ENCODE data around the gene ERAS. TPM values are rescaled to one million over a fixed set of nuclear protein-coding genes. Genes with fewer than 3 reads are reported as not detected.

The ERAS gene, protein sequence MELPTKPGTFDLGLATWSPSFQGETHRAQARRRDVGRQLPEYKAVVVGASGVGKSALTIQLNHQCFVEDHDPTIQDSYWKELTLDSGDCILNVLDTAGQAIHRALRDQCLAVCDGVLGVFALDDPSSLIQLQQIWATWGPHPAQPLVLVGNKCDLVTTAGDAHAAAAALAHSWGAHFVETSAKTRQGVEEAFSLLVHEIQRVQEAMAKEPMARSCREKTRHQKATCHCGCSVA
- total RNA-seq: not detected

DNA sequence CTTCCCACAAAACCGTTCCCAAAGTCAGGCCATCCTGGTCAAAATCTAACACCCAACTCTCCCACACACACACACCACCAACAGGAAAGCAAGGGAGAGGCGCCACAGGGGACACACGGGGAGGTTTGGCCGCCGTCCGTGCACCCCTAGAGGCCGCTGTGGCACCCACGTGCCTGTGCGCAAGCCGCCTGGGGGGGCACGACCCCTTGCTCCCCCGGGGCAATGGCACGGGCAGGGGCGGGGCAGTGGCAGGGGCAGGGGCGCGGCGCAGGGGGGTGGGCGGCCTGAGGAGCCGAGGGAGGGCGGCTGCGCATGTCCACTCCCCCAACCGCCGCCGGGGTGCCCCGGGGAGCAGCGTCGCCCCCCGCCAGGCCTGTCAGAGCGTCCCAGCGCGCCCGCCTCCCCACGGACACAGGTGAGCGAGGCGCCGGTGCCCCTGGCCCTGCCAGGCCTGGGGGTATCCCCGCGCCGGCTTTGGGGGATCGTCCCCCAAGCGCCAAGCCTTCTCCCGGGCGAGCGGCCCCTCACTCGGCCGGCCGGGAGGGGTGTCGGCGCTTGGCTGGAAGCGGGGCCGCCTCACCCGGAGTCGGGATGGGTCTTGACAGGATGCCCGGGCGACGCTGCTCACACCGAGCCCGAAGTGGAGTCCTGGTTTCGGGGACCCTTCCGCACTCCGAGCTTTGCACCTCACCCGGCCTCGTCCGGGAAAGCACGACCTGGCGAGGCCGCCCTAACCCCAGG is at the start of gene ERAS:
ERAS (plus strand) TSS at position 379 of the 741 bp plus-strand sequence. CDS start 2,611 bp downstream, outside the sequence.
- no peak for DNase-seq

GRCh38 chrX:48776818-48777439 is 49.4 kb upstream of the ERAS start:
- DNase-seq: no peak

GRCh38 chrX:48779399-48779798 is 46.9 kb upstream of the ERAS start:
- DNase-seq: no peak

GRCh38 chrX:48781705-48782104 is 44.6 kb upstream of the ERAS start:
- DNase-seq: no peak

DNA sequence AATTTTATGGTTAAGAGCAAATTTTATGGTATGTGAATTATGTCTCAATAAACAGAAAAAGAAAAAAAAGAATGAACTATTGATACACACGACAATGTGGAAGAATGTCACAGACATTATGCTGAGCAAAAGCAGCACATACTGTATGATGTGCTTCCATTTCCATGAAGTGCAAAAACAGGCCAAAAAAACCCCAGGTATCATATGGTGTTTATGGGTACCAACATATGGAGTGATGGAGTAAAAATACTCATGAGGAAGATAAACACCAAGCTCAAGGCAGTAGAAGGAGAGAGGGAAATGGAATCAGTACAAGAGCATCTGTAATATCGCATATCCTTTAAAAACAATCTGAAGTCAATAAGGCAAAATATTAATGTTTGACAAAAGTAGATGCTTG is 44.1 kb upstream of the ERAS start:
- DNase-seq: no peak

- no peak for DNase-seq
These were observed 43.5 kb upstream of the ERAS start for GRCh38 chrX:48782795-48783194.

DNA sequence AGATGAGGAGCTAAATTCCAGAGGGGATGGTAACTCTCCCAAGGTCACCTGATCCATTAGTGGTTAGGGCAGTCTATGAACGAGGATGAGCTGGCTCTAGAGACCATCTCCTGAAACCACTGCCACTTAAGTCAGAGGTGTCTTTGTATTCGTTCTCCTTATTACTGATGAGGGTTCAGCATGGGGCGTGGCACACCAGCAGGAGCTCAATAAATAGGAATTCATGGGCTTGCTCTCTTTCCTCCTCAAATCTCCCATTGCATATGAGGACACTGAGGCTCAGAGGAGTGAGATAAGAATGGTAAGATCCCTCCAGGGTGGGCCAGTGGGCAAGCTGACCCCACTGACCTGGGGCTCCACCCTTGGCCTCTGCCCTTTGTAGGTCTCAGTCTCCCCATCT is 41.6 kb upstream of the ERAS start:
- no peak for DNase-seq

DNA sequence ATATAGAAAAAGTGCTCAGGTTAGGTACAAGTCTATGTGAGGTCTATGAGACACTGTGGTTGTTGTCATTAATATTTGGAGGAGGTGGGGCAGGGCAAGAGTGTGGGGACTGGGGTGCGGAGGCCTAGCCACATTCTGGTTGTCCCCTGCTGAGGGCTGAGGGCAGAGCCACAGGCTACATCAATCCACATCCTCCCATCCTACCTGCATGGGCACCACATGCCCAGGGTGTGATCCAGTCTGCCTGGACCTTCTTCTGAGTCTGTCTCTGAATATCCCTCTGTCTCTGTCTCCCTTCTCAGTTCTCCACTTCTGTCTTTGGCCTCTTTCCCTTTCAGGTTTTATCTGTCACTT is 41.1 kb upstream of the ERAS start:
- no peak for DNase-seq

GRCh38 chrX:48785540-48786214 is 40.6 kb upstream of the ERAS start:
- DNase-seq: no peak

- no peak for DNase-seq
These were observed 39.9 kb upstream of the ERAS start, which contains the start of gene GATA1 for GRCh38 chrX:48786341-48786800. TSS of gene GATA1 (plus strand) at chrX:48786590. CDS start at chrX:48791110, 4,520 bp downstream.

DNA sequence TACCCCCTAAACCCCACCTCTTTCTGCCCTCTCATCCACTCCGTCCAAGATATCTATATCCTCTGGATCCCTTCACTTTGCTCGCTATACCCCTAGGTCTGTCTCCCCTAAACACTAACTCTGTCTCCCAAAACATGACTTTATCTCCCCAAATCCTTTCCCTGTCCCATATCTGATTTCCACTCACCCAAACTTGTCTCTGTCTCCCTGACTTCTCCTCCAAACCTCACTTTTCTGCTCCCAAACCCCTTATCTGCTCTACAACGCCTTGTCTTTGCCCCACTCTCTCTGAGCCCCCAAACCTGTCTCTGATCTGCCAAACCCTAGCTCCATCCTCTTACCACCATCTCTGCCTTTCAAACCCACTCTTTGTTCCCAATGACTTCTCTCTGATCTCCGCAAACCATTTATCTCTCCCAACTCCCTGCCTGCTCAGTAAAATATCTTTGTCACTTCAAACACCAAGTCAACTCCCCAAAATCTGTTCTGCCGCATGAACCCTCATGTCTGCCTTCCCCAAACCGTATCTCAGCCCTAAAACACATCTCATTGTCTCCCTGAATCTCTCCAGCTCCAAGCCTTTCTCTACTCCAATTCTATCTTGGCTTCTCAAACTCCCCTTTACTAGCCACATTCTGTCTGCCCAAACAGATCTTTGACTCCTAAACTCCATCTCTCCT is 39.3 kb upstream of the ERAS start:
- DNase-seq: no peak

DNA sequence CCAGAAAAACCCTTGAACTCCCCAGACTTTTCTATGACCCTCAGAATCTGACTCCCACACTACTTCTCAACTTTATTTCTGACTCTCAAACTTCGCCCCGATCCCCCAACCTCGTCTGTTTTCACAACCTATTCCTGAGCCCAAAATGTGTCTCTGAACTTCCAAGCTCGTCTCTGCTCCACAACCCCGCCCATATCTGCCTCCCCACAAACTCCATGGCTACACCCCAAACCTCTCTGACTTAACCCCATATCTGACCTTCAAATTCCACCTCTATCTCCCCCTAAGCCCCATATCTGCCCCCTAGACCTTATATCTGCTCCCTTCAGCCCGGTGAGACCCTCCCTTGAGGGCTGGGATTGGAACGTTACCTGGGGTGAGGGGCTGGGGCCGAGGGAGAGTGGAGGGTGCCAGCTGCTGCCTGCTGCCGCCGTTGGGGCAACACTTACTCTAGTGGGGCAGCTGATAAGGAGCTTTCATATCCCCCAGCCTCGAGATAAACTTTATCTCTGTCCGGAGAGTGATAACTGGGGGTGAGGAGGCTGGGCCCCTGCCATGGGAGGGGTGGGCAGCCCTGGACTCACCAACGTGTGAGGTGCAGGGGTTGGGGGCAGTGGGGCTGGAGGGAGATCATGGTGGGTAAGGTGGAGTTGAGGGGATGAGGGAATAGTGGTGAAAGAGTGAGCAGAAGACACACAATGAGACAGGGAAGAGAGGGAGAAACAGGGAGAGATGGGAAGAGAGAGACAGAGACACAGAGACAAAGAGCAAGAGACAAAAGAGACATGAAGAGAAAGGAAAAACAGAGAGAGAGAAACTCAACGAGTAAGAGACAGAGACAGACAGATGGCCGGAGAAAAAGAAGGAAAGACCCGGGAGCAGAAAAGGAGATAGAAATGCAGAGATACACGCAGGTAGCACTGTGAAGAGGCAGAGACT is 38.5 kb upstream of the ERAS start:
- no peak for DNase-seq

DNA sequence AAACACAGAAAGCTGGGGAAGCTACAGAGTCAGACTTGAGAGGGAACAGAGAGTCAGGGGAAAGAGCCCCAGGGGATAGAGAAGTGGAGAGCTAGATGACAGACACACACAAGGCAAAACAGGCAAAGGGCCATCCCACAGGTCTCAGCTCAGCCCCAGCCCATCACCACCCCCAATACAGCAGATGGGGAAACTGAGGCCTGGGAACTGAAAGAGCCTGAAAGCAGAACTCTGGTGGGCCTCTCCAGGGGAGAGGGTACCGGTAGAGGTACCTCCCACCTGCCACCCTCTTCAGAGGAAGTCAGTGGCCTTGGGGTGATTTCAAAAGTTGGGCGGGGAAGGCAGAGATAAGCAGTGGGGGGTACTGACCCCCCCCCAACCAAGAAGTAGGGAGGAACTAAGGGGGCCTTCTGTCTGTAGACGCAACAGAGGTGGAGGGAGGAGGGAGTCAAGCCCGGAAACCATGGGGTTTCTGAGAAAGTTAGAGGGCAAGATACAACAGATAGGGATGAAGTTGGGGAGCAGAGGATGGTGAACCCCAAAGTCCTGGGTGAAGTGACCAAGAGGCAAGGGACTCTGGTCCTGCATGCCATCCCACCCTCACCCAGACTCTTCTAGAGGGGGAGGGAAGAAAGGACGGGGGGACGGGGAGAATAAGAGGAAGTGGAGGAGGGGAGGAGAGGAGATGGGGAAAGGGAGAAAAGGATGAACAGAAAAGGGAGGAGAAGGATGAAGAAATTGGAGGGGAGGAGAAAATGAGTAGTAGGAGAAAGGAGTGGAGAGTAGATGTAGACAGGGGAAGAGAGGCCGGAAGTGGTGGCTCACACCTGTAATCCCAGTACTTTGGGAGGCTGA is 36.7 kb upstream of the ERAS start:
- DNase-seq: no peak

GRCh38 chrX:48790477-48790876 is 35.8 kb upstream of the ERAS start:
- no peak for DNase-seq

DNA sequence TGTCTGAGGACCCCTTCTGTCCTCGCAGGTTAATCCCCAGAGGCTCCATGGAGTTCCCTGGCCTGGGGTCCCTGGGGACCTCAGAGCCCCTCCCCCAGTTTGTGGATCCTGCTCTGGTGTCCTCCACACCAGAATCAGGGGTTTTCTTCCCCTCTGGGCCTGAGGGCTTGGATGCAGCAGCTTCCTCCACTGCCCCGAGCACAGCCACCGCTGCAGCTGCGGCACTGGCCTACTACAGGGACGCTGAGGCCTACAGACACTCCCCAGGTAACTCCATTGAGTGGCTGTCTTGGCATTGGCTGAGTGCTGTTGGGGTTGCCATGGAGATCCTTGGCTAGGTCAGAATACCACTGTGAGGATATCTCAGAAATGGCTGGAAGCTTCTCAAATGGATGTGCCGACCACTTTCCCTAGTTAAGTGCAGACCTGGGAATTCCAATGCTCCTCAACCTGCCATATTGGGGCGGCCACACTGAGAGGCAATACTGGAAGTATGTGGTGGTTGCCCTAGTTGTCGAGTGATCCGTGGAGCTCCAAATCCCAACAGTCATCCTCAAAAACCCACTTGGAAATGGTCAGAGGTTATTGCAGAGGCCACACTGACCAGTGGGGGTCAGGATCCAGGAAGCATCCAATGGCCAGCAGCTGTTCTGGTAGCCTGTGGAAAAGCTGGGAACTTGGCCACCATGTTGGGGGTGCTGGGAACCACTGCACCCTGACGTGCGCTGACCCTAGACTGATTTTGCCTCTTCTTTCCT is 35.1 kb upstream of the ERAS start:
- DNase-seq: no peak

GRCh38 chrX:48792219-48792618 is 34.1 kb upstream of the ERAS start:
- DNase-seq: no peak

DNA sequence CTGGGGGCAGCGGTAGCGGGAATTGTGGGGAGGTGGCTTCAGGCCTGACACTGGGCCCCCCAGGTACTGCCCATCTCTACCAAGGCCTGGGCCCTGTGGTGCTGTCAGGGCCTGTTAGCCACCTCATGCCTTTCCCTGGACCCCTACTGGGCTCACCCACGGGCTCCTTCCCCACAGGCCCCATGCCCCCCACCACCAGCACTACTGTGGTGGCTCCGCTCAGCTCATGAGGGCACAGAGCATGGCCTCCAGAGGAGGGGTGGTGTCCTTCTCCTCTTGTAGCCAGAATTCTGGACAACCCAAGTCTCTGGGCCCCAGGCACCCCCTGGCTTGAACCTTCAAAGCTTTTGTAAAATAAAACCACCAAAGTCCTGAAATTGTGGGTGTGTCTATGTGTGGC is 32.4 kb upstream of the ERAS start:
- DNase-seq: no peak

GRCh38 chrX:48794340-48794910 is 31.9 kb upstream of the ERAS start:
- no peak for DNase-seq

DNA sequence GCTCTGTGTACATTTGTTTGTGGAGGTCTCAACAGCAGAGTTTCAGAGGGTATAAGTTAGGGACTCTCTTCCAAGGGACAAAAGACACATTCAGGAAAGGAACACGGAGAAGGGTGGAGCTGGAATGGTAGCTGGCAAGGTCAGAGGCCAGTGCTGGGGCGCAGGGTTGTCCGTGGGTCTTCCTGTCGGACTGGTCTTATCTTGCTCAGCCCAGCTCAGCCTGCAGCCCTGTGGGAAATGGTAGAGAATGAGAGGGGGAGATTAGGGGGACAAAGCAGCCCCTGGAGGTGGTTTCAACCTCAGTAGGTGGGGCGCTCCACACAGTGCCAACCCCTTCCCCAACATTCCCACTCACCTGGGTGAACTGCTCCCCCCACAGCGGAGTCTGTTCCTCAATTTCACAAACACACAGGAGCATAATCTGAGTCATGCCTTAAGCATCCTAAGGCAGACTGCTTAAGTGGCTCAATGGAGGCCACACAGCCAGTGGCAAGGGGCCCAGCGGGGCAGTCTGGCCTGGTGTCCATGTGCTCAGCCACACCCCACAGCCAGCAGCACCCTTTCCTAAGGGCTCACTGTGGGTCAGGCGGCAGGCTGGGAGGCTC is 31.3 kb upstream of the ERAS start:
- no peak for DNase-seq
